GM12878 (cell line): ENCODE data around the gene NXPH2. TPM values are rescaled to one million over a fixed set of nuclear protein-coding genes. Genes with fewer than 3 reads are reported as not detected.

Experiments
- ATAC-seq: fragments of 200-7000 bp; cut with Tn5 transposase; 3 replicates; pipeline ENCODE4 v1.9.1; 2020; ENCODE audit warnings: mild to moderate bottlenecking, moderate library complexity
- BruUV-seq: library from RNA; stranded (reverse); fragments of 400-500 nt; replicated peaks from 2 replicates; lab custom pipeline; 2021; lab: Mats Ljungman, UMichigan
- CTCF ChIA-PET: fragments of 300-600 bp; sonication (Branson Sonifier 250); formaldehyde crosslinking; extraction: SDS; loops from one replicate; lab custom pipeline; 2021; ENCODE audit warnings: inconsistent platforms; lab: Yijun Ruan, JAX
- POLR2A ChIA-PET: fragments of 350-600 bp; formaldehyde crosslinking; extraction: SDS; loops from one replicate; lab custom pipeline; 2021; ENCODE audit warnings: inconsistent platforms; lab: Charles Lee
- RAD21 ChIA-PET: fragments of 300-600 bp; sonication (Branson Sonifier 250); formaldehyde crosslinking; loops from one replicate; lab custom pipeline; 2023; ENCODE audit warnings: antibody characterized with exemption; ENCODE audit not compliant: unreplicated experiment; lab: Charles Lee
- SMC1A ChIA-PET: fragments of 300-600 bp; sonication (Branson Sonifier 250); formaldehyde crosslinking; loops from one replicate; lab custom pipeline; 2023; ENCODE audit not compliant: unreplicated experiment, uncharacterized antibody; lab: Charles Lee
- DNase-seq: peaks from one replicate; pipeline ENCODE4 v3.0.0-alpha.2; 2011; ENCODE audit warnings: low read depth, low spot score
- FAIRE-seq: peaks from 3 replicates; lab custom pipeline; 2011; peaks lifted over from hg19 to GRCh38; lab: Jason Lieb, UNC
- H2AFZ ChIP-seq: 2 replicates; pipeline ENCODE4 v1.6.0; 2011; ENCODE audit warnings: low read depth, low read length, control low read depth; ENCODE audit not compliant: control insufficient read depth
- H3K27ac ChIP-seq: 2 replicates; pipeline ENCODE4 v1.5.1; 2011; ENCODE audit warnings: control low read depth; ENCODE audit not compliant: control insufficient read depth, insufficient read depth
- H3K27me3 ChIP-seq, 2 experiments: replicated peaks in 1 of 2; 2 replicates each; pipeline versions ENCODE4 v1.6.0 to v1.6.1; 2011; ENCODE audit warnings: low read length in 1 of 2; ENCODE audit not compliant: control insufficient read depth in 2 of 2, insufficient read depth in 2 of 2
- H3K36me3 ChIP-seq, 2 experiments: 2 replicates each; pipeline ENCODE4 v1.5.1; 2011; ENCODE audit warnings: low read length in 1 of 2; ENCODE audit not compliant: control insufficient read depth in 2 of 2, insufficient read depth in 2 of 2
- H3K4me1 ChIP-seq: 2 replicates; pipeline ENCODE4 v1.6.1; 2011; ENCODE audit warnings: mild to moderate bottlenecking, low read length, moderate library complexity, mixed read lengths; ENCODE audit not compliant: control insufficient read depth, insufficient read depth
- H3K4me2 ChIP-seq: 2 replicates; pipeline ENCODE4 v1.6.0; 2011; ENCODE audit warnings: control low read depth; ENCODE audit not compliant: control insufficient read depth, insufficient read depth
- H3K4me3 ChIP-seq: fragments of 200-600 bp; sonication (generic); 2 replicates; pipeline ENCODE4 v1.5.1; 2016
- H3K79me2 ChIP-seq: 2 replicates; pipeline ENCODE4 v1.6.0; 2011; ENCODE audit warnings: low read length; ENCODE audit not compliant: control insufficient read depth, insufficient read depth
- H3K9ac ChIP-seq: 2 replicates; pipeline ENCODE4 v1.8.0; 2011; ENCODE audit warnings: low read length, control low read depth, mixed read lengths; ENCODE audit not compliant: control insufficient read depth, insufficient read depth
- H3K9me3 ChIP-seq: replicated peaks from 3 replicates; pipeline ENCODE4 v1.5.1; 2011; ENCODE audit warnings: mild to moderate bottlenecking, low read length; ENCODE audit not compliant: control insufficient read depth, insufficient read depth
- H4K20me1 ChIP-seq: 2 replicates; pipeline ENCODE4 v1.6.0; 2011; ENCODE audit not compliant: control insufficient read depth, insufficient read depth
- IRF4 ChIP-seq: IDR thresholded peaks from 2 replicates; pipeline ENCODE4 v1.6.1; 2011; ENCODE audit warnings: low read depth, low read length
- MYB ChIP-seq: fragments of 150-350 bp; IDR thresholded peaks from 2 replicates; pipeline ENCODE4 v1.6.1; 2014; ENCODE audit warnings: mild to moderate bottlenecking, low read depth, low read length, borderline replicate concordance
- POLR2AphosphoS5 ChIP-seq: IDR thresholded peaks from 2 replicates; pipeline ENCODE4 v1.6.1; 2011; ENCODE audit warnings: mild to moderate bottlenecking, low read length, inconsistent platforms
- SREBF2 ChIP-seq: IDR thresholded peaks from 2 replicates; pipeline ENCODE4 v1.6.1; 2012; ENCODE audit warnings: mild to moderate bottlenecking, low read length
- YBX1 ChIP-seq: fragments of 450-650 bp; IDR thresholded peaks from 2 replicates; pipeline ENCODE4 v1.6.1; 2016; ENCODE audit warnings: antibody characterized with exemption
- ZNF217 ChIP-seq: fragments of 450-650 bp; IDR thresholded peaks from 2 replicates; pipeline ENCODE4 v1.6.1; 2017; ENCODE audit warnings: antibody characterized with exemption, mild to moderate bottlenecking
- WGBS: methylation state at CpG from one replicate; pipeline ENCODE4 v1.1.6; 2016; ENCODE audit warnings: low lambda C conversion rate; ENCODE audit not compliant: insufficient replicate concordance, insufficient coverage; ENCODE audit errors: missing lambda C conversion rate; 5-methylcytosine and 5-hydroxymethylcytosine counted together
- in situ Hi-C: fragments of 300-500 bp; cut with MboI; formaldehyde crosslinking; loops from 9 replicates; pipeline ENCODE4 v1.14.3; 2018; ENCODE audit warnings: mixed read lengths
- intact Hi-C: fragments of 100-400 bp; cut with micrococcal nuclease; formaldehyde crosslinking; loops from one replicate; pipeline ENCODE4 v1.14.2; 2022; ENCODE audit not compliant: unreplicated experiment
- polyA plus RNA-seq, 11 experiments: library from polyadenylated mRNA; depleted of rRNA in 4 of 11; unstranded in 6 of 11; stranded (reverse) in 5 of 11; fragments of >200 nt; fragmentation: Nextera tagmentation in 4 of 11; fragmentation: Illumina TruSeq in 1 of 11; extraction: Ambion mirVana in 4 of 11; extraction: Trizol in 1 of 11; gene quantifications; 1 replicate in 1 of 11; 2 replicates in 10 of 11; pipeline versions ENCODE4 v1.2.1 to v1.2.3, GENCODE V29; 2011 to 2016; ENCODE audit warnings: inconsistent platforms in 2 of 11, missing spikeins in 2 of 11, low read depth in 1 of 11
- total RNA-seq, 4 experiments: library from RNA; depleted of rRNA in 3 of 4; stranded (reverse); fragments of >200 nt in 3 of 4; fragmentation: Illumina TruSeq in 1 of 4; extraction: Trizol in 1 of 4; gene quantifications; 2 replicates each; pipeline versions ENCODE4 v1.2.1 to v1.2.3, GENCODE V29; 2013 to 2021

Gene NXPH2
- total and polyA plus RNA-seq, 10 of the 15 experiments (the other 5 are each of a cell fraction or from before 2014, with no cell fraction given): not detected

DNA sequence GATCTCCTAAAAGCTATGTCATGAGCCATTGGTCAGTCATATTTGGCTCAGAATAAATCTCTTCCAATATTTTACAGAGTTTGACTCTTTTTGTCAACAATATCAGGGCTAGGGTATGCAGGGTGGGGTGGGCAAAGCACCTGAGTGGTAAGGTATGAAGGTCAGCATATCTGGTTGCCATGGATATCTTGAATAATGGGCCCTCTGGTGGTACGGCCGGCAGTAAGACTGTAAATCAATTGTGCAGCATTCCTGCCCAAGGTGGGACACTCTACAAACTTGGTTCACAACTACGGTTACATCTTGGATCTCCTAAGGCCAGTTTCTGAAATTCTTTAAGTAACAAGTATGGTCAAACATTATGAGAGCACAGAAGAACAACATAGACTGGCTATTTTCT lies 159.1 kb downstream of the NXPH2 start:
- ATAC-seq (no peak), DNase-seq (no peak), FAIRE-seq (no peak)
- Histone ChIP-seq H2AFZ (no peak overlapping the region), H3K27ac (no peak overlapping the region), H3K4me1 (no peaks in the 10 kb centered on the region), H3K27me3 (no peaks in the 10 kb centered on the region), H3K4me3 (no peak overlapping the region), H3K9me3 (no peaks in the 10 kb centered on the region), H4K20me1 (no peaks in the 10 kb centered on the region), H3K4me2 (no peak overlapping the region), H3K79me2 (no peaks in the 10 kb centered on the region), H3K9ac (no peak overlapping the region), H3K36me3 (no peaks in the 10 kb centered on the region)
- WGBS: 68% methylated on average over 3 of the region's 3 CpGs
- ChIA-PET POLR2A (no interaction called here), CTCF (no interaction called here), RAD21 (no interaction called here), SMC1A (no interaction called here)
- intact Hi-C loops (no loop called here), in situ Hi-C loops (no loop called here)
- BruUV-seq: no TSS peak
- no peak for TF ChIP-seq POLR2AphosphoS5
- no peak for TF ChIP-seq IRF4
- TF ChIP-seq YBX1: no peak

DNA sequence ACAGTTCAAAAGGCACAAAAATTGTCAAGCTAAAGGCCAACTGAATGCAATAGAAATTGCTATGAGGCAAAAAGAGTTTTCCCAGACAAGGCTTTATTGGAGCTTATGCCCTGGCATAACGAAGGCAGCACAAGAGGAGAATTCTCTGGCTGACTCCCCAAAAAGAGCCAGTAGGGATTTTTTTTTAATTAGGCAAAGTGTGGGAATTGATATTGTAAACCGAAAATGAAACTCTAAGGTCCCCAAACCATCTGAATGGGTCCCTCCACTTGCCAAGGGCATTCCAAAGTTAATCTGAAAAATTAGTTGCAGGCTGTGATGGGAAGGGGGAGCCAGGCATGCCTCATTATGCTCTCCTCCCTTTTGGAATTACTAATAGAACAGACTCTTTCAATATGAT lies 159.8 kb downstream of the NXPH2 start:
- Histone ChIP-seq H3K27me3 (no peaks in the 10 kb centered on the region), H3K79me2 (no peaks in the 10 kb centered on the region), H4K20me1 (no peaks in the 10 kb centered on the region), H2AFZ (no peak overlapping the region), H3K36me3 (no peaks in the 10 kb centered on the region), H3K4me3 (no peak overlapping the region), H3K9ac (no peak overlapping the region)
- in situ Hi-C loops: no loop called here
- ChIA-PET SMC1A (interaction anchor here (0.7 kb wide), 1 partner anchor 11 kb away, joined by 3 read pairs; no protein-coding TSS in a partner anchor), RAD21 (no interaction called here), CTCF (no interaction called here)
- intact Hi-C loops: no loop called here
- WGBS: 21% methylated on average over 2 of the region's 2 CpGs
- no peak for FAIRE-seq
- no peak for ATAC-seq
- DNase-seq: no peak
- TF ChIP-seq MYB (no peak), ZNF217 (no peak), SREBF2 (no peak)
- TF ChIP-seq, all 136 proteins: peak for 0
- Histone ChIP-seq H3K27ac (no peak overlapping the region), H3K4me1 (no peaks in the 10 kb centered on the region), H3K4me2 (no peak overlapping the region), H3K9me3 (no peaks in the 10 kb centered on the region)
- no TSS peak for BruUV-seq
- POLR2A ChIA-PET: no interaction called here
